ENCODE measurements around the gene WASL.

DNA sequence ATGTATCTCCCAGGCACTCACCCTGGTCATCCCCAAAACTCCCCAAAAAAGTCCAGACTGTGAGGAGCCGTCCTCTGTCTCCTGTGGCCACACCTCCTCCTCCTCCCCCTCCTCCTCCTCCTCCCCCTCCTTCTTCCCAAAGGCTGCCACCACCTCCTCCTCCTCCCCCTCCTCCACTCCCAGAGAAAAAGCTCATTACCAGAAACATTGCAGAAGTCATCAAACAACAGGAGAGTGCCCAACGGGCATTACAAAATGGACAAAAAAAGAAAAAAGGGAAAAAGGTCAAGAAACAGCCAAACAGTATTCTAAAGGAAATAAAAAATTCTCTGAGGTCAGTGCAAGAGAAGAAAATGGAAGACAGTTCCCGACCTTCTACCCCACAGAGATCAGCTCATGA lies 86.0 kb downstream of the WASL start:
- TF ChIP-seq, protein P1, sequence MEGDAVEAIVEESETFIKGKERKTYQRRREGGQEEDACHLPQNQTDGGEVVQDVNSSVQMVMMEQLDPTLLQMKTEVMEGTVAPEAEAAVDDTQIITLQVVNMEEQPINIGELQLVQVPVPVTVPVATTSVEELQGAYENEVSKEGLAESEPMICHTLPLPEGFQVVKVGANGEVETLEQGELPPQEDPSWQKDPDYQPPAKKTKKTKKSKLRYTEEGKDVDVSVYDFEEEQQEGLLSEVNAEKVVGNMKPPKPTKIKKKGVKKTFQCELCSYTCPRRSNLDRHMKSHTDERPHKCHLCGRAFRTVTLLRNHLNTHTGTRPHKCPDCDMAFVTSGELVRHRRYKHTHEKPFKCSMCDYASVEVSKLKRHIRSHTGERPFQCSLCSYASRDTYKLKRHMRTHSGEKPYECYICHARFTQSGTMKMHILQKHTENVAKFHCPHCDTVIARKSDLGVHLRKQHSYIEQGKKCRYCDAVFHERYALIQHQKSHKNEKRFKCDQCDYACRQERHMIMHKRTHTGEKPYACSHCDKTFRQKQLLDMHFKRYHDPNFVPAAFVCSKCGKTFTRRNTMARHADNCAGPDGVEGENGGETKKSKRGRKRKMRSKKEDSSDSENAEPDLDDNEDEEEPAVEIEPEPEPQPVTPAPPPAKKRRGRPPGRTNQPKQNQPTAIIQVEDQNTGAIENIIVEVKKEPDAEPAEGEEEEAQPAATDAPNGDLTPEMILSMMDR (IDR thresholded peaks at IDR 0.05; ENCODE audit: low read length), result no peak
- no peak for TF ChIP-seq EZH2 (IDR thresholded peaks at IDR 0.05; ENCODE audit: borderline replicate concordance, low read length)
